GM21390 (cell line): ENCODE data around the gene KLHL29.

Experiments used
- ATAC-seq: cut with Tn5 transposase; IDR thresholded peaks from one replicate; pipeline ENCODE4 v1.9.1; 2021; ENCODE audit not compliant: unreplicated experiment

KLHL29 gene

GRCh38 chr2:23649819-23650218 lies 264.8 kb downstream of the KLHL29 start:
- no peak for ATAC-seq

DNA sequence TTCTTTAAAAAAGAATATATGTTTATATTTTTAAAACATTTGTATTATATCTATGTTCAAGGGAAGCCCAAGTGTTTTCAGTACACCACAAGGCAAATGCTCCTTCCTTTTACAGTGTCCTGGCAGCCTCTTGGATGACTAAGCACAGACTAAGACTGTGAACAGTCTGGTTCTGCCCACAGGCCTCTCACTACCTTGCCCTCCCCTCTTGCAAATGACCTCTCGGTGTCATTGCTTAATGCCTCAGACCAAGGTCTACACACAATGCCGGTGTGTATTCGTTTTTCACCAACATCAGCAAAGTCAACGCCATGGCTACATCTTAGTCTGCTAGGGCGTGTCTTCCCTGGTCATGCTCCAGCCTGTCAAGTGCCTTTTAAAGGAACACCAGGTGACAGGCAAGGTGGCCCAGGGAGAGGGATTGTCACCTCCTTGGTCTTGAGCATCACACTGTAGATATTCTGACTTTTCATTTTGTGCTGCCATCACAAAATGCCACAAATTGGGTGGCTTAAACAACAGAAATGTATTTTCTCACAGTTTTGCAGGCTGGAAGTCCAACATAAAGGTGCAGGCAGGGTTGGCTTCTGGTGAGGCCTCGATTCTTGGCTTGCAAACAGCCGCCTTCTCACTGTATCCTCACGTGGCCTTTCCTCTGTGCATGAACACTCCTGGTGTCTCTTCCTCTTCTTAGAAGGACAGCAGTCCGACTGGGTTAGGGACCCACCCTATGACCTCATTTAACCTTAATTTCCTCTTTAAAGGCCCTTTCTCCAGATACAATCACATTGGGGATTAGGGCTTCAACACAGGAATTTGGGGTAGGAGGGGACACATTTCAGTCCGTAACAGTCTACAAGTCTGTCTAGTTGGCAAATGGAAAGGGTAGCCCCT lies 266.5 kb downstream of the KLHL29 start:
- ATAC-seq, result no peak

DNA sequence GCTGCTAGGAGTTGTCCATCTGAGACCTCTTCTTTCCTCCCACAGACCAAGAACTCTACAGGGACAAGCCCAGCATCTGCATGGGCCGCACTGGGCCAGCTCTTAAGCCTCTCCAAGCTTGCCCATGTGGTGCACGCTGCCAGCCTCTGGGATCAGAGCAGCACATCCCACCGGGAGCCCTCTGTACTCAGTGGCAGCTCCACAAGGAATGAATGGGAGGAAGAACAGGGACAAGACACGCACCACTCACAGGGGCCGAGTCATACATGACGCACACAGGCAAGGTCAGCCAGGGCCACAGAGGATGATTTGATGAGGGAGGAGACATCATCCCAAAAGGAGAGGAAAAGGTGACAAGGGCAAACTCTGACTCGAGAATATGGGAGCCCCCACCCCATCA lies 268.3 kb downstream of the KLHL29 start:
- ATAC-seq, result no peak

GRCh38 chr2:23654756-23655155 lies 269.8 kb downstream of the KLHL29 start:
- ATAC-seq, result no peak

DNA sequence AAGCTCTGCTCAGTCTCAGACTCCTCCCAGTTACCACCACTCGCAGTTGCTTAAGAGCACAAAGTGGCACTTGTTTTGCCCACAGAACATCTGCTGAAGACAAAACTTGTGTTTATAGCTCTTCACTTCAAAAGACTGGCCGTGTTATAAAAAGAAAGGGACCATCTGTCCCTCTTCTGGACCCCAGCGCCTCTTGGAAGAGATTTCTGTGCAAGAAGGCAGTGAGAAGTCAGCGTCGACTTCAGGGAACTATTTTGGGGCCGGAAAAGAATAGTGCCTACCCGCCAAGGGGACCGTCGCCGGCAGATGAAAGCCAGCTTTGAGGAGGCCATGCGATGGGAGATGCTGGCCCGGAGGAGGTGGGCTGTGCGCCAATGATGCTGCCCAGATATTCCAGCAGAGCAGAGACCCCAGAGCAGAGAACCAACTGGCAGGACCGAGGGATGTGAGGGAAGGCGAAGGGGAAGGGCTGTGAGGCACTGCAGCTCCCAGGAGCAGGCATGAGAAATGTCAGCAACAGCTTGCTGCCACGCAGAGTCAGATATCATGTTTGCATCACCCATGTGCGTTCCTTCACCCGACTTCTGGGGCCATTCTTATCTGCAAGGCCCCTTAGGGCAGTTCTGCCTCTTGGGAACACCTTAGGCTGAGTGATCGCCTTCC lies 271.1 kb downstream of the KLHL29 start:
- ATAC-seq, result no peak

- no peak for ATAC-seq
These were observed 271.6 kb downstream of the KLHL29 start for GRCh38 chr2:23656597-23656973.

- no peak for ATAC-seq
These were observed 272.4 kb downstream of the KLHL29 start for GRCh38 chr2:23657371-23657770.

DNA sequence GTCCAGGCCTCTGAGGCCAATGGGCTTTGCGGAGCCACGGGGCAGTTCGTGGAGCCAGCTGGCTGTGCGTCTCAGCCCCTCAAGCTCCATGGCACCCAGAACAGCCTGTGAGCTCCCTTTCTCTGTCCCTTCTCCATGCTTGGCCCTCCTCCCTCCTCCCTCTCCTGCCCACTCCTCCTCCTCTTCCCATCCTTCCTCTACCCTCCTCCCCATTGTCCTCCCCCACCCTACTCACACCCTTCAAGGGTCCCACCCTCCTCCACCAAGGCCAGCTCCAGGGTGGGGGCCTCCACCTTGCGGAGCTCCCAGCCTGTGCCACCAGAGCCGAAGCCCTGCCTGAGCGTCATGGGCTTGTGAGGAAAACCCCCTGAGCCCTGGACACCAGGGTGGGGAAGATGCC lies 273.0 kb downstream of the KLHL29 start:
- ATAC-seq, result no peak

- no peak for ATAC-seq
These were observed 273.5 kb downstream of the KLHL29 start for GRCh38 chr2:23658466-23658942.

GRCh38 chr2:23659328-23659727 lies 274.3 kb downstream of the KLHL29 start:
- no peak for ATAC-seq

DNA sequence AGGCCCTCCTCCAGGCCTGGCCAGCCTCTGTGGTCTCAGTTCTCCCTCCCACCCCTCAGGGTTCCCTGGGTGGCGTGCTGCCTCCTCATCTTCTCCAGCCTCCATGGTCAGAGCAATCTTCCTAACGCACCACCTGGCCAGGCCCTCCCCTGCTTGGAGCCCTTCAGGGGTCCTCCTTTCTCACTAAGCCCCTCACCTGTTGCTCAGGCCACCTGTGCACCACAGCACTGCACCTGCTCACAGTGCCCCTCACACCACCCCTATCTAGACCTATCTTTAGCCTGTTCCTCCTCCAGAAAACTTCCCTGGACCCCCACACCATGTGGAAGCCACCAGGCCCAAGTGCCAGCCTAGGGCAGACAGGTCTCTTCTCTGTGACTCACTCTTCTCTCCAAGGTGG lies 274.8 kb downstream of the KLHL29 start:
- ATAC-seq, result no peak

GRCh38 chr2:23660237-23660636 lies 275.3 kb downstream of the KLHL29 start:
- no peak for ATAC-seq

DNA sequence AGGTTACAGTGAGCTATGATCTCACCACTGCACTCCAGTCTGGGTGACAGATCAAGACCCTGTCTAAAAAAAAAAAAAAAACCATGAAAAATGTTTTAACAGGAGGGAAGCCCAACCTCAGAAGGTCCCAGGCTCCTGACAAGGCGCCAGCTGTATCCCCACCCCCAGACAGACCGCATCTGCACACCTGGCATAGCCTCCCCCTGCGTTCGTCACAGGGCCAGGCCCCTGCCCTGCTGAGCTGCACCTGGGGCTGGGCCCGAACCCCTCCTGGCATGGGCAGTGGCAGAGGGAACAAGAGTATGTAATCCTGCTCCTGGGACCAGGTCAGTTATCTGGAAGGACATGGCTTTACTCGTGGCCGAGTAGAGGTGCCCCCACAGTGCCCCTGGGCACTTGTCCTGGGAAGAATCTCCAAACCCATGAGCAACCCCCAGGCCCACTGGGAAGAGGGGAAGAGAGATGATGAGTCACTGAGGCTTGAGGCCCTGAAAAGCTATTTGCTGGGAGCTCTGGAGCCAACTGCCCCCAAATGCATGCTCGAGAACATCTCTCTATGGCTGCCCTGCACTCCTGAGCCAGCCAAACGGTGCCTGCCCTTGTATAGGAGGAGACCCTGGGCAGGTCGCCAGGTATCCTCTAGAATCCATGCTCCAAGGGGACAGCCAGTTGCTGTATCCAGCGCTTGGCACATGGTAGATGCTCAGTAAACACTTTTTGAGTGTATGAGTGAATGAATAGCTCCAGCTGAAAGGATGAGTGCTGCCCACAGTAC lies 276.5 kb downstream of the KLHL29 start:
- no peak for ATAC-seq

GRCh38 chr2:23662466-23662865 lies 277.5 kb downstream of the KLHL29 start:
- no peak for ATAC-seq

DNA sequence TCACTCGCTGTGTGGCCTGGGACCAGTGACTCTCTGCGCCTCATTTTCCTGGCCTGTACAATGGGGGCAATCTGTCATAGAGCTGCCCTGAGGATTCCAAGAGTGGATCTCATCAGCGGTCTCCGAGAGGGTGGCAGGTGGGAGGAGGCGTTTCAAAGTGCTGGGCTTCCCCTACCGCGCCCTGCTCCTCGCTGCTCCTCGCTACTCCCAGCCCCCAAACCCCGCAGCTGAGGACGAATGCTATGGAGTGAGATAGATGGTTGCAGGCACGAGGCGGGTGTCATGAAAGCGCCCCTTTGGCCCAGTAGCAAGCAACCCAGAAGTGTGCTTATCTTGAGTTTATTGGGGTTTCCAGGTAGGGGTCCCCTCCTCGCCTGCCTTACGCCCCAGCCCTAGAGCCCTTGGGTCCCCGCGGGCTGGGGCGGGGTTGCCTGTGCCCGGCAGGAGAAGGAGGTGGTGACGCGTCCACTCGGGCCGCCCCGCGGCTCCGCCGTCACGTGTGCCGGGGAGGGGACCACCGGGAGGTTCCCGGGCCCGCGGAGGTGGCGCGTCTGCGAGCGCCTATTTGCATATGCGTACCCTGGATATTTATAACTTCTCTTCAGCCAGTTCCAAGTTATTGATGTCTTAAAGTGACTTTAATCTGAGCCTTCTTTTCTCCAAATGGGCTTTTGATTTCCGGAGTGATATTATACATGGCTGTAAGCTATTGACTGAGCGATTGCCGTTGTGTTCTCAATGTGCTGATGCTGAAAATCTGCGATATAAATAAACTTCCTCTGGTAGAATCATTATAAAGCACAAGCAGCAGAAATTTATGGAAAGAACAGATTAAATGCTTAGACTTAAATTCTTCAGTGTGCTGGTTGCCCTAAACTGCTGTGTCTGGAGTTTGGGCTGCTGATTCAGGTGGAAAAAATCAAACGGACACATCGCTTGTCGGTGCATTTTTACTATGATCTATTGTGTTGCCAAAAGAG lies 278.3 kb downstream of the KLHL29 start:
- no peak for ATAC-seq

- ATAC-seq, result no peak
These were observed 279.2 kb downstream of the KLHL29 start for GRCh38 chr2:23664066-23664788.

GRCh38 chr2:23666241-23666979 lies 281.4 kb downstream of the KLHL29 start:
- no peak for ATAC-seq

DNA sequence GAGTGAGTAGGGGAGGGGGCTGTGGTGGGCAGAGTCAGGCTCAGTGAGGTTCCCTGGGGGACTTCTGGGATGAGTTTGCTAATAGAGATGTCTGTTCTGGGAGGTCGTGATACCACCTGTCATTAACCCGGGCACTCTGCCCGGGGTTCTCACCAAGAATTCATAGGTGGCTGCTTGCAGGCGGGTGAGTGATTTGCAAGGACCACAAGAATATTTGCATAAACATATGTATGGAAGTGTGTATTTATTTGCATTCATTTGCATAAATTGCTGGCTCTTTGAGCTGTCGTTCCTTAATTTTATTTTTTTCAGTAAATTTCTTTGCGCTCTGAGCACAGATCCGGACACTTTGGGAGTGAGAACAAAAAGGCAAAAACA lies 282.0 kb downstream of the KLHL29 start:
- ATAC-seq, result no peak

- ATAC-seq, result no peak
These were observed 283.9 kb downstream of the KLHL29 start for GRCh38 chr2:23668756-23669304.
